ENCODE measurements around the gene CSRNP2.
"Not testable (repeated sequence)": the region's sequence is repeated elsewhere in the genome, so short reads cannot be mapped to it uniquely, and the experiment has no call there.

CSRNP2 gene

DNA sequence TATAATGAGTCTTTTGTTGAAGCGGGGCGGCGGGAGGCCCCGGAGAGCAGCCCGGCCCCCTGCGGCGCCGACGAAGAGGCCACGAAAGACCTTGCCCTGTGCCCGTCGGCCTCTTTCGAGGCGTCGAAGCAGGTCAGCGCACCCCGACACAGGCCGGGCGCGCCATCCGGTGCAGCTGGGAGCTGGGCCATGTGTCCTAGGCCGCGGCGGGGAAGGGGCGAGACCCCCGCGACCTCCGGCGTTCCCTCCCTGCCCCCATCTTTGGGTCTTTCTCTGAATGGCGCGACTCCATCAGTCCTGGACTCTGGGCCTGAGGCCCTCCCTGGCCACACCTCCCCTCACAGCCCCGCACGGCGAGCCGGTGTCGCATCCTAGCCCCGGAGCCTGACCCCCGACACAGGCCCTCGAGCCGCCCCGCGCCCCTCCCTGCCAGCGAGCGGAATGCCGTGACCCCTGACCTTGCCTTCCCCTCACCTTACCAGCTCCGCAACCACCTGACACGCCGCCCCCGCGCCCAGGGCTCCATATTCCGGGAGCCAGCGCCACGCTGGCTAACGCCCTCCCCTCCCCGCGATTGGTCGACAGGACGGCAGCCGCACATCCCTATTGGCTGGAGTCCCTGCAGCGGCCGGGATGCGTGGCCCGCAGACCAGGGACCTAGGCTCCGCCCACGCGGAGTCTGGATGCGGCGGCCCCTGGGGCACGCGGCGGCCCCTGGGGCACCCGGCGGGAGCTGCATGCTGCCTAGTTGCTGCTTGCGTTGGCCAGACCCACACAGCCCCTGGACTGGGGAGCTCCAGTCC lies 57.4 kb downstream of the CSRNP2 start, which contains the start of gene SLC11A2:
Gene SLC11A2 (minus strand): TSS at position 549 of the 803 bp plus-strand sequence. CDS start 15,656 bp downstream, outside the sequence.
- DNase-seq, result peak; percentile 89

DNA sequence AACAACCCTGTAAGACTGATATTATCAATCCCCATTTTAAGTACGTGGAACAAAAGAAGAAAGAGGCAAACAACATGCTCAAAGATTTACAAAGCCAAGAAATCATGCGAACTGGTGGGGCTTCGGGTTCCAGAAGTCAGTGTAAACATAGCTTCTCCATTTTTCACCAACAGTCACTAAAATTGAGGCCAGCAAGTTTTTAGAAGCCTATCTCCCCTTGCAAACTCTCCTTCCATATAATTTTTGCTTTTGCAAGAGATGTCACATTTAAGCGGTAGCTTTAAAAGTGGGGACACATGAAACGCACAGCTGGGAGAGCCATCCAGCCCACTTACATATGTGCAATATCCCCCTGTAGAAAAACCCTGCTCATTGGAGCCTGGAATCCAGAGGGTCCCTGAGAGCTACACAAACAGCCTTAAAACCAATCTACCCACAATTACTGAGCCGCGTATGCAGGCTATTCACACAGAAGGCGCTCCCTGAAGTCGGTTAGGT lies 58.0 kb downstream of the CSRNP2 start:
- DNase-seq, result peak; percentile 18

DNA sequence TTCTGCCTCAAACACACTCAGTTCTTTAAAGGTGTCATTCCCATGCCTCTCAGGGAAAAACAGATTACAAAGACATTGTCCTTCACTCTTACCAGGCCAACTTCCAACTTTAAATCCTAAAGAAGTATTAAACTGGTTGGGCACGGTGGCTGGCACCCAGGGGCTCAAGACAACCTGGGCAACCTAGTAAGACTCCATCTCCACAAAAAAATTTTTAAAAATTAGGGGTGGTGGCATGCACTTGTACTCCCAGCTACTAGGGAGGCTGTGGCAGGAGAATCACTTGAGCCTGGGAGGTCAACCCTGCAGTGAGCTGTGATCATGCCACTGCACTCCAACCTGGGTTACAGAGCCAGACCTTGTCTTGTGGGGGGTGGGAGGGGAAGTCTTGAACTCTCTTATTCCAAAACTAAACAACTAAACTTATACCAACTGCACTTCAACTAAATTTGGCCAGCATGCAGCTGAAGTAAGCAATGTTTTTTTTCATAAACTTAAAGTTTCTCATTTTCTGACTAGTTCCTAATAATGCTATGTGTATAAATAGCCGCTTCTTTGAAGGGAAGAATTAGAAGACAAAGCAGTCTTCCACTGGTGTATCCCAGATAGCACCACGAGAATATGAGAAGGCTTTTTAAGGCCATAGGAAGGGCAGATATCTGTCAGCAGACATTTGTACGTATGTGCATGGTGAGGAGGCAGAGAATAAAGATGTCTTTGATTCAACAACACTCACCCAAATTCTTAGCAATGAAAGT lies 59.6 kb downstream of the CSRNP2 start:
- no peak for DNase-seq

DNA sequence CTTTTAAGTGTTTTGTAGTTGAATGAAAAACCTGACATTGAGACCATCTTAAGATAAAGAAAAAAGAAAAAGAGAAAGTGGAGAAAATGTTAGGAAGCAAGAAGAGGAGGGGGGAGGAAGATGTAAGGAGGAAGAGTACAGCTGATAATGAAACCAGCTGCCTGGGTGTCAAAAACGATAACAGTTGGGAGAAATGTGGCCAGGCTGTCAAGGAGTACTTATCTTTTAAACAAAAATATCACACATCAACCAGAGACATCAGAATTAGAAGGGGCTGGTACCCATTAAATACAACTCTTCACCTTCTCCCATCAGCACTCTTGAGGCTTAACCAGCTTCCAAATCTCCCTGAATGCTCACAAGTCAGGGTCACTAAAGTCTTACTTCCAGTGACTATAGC lies 61.7 kb downstream of the CSRNP2 start:
- peak; percentile 20 for DNase-seq

DNA sequence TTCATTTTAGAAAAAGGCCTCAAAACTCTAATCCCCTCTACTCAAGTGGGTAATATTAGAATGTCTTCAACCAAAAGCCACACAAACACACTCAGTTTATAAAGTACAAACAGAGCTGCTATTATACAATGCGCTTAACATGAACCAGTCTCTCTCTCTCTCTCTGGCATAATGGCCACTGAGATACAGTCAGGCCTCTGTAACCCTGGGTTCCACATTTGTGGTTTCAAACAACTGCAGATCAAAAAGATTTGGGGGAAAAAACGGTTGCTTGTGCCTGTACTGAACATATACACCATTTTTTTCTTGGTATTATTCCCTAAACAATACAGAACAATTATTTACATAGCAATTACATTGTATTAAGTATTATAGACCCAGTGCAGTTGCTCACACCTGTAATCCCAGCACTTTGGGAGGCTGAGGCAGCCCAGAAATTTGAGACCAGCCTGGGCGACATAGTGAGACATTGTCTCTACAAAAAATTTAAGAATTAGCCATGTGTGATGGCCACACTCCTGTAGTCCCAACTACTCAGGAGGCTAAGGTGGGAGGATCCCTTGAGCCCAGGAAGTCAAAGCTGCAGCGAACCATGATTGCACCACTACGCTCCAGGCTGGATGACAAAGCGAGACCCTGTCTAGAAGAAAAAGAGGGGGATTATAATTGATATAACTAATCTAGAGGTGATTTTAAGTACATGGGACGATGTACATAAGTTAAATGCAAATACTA lies 62.8 kb downstream of the CSRNP2 start:
- DNase-seq, result peak; percentile 46

DNA sequence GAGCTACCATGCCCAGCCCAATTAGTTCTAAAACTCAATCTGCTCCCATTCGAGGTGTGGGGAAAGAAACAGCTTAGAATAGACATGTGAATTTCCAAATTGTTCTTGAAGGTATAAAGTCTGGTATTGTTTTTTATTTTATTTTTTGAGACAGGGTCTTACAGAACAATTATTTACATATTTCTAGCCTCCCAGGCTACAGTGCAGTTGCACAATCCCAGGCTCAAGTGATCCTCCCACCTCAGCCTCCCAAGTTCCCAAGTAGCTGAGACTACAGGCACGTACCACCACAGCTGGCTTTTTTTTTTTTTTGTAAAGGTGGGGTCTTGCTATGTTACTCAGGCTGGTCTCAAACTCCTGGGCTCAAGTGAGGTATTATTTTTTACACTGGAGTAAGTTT lies 63.5 kb downstream of the CSRNP2 start:
- DNase-seq, result no peak

DNA sequence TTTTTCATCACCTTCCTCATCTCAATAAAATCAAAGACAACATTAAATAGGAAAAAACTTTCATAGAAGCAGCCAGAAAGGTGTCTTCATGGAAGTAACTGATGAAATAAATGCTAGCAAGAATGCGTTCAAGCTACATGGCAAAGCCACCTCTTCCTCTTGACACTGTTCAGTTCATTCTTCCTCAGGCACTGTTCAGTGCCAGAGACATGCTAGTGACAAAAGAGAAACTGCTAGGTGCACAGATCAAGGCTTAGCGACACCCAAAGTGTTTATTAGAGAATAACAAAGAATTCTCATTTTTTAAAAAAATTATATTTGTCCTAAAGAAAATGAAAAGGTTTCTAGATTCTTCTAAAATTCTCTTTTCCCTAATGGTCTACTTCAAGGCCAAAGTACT lies 64.4 kb downstream of the CSRNP2 start:
- no peak for DNase-seq

DNA sequence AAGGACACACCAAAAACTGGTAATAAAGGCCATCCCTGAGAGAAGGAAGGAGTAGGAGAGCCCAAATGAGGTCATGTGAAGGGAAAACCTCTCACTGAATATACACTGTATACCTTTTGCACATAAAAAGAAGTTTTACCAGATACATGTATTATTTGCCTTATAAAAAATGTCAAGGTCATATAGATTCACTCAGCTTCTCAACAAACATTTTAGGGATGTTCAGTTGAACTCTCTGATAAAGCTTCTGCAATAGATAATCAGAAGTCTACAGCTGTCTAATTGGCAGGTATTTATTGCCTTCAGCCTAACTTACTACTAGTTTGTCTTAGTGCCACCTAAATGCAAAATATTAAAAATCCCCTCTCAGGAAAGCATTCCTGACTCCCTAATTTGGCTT lies 65.9 kb downstream of the CSRNP2 start:
- no peak for DNase-seq

DNA sequence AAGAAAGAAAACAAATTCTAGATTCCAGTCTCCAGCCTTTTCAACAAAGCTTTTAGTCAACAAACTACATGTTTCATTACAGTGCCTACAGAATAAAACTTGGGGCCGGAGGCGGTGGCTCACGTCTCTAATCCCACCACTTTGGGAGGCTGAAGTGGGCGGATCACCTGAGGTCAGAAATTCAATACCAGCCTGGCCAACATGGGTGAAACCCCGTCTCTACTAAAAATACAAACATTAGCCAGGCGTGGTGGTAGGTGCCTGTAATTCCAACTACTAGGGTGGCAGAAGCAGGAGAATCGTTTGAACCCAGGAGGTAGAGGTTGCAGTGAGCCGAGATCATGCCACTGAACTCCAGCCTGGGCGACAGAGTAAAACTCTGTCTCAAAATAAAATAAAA lies 68.9 kb downstream of the CSRNP2 start:
- not testable (repeated sequence) for DNase-seq

DNA sequence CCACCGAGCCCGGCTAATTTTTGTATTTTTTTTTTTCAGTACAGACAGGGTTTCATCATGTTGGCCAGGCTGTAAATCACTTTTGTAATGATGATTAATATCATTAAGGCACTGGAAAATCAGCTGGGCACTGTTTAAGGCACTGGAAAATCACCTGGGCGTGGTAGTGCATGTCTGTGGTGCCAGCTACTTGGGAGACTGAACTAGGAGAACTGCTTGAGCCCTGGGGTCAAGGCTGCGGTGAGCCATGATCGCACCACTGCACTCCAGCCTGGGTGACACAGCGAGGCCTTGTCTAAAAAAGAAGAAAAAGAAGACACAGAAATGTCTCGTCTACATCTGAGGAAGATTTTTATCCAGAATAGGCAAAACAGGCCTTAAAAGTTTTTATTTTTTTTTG lies 70.0 kb downstream of the CSRNP2 start:
- DNase-seq, result no peak

DNA sequence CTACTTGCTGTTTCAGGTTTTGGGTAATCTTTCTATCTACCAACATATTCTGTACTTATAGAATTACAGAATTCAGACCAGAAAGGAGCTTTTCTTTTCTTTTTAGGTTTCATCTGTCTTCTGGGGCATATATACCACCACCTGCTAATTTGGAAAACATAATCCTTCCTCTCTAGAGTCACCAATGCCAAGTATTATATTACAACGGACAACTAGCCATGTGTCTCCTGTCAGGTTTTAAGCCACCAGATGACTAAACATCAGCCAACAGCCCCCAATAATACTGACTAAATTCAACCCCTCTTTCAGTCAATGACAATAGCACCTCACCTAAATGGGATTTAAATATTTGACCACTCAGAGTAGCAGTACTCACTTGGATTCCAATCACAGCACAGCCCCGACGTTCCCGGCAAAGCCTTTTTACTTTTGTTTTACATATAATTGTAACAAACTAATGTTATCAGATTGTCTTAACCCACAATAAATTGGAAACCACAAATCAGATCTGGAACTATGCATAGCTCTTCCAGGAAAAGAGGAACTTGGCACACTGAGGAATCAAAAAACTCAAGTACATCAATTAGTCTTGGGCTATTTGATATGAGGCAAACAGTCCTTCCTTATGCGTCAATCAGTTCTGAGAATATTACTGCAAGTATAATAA lies 70.7 kb downstream of the CSRNP2 start:
- DNase-seq, result no peak

DNA sequence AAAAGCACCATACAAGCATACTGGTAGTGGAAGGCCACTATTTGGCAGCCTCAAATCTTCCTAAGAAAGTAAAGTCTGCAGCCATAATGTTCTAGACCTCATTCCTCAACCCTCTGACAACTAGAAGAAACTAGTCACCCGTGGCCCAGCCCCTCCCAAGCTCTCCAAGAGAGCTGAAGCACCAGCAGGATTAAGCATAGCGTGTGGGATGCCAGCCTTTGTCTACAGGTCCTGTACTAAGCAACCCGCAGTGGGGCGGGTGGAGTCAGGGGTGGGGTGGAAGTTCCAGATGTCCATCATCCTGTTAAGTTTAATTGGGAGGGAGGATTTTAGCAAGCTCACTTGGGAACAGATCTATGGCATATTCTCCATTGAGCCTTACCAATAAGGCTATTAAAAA lies 71.4 kb downstream of the CSRNP2 start:
- no peak for DNase-seq

Measured in MV-4-11 (cell line).